GM12878 (cell line): ENCODE measurements around the gene ODAD4. TPM values are rescaled to one million over a fixed set of nuclear protein-coding genes. Genes with fewer than 3 reads are reported as not detected.

Experiments
- ATAC-seq: fragments of 200-7000 bp; cut with Tn5 transposase; 3 replicates; pipeline ENCODE4 v1.9.1; 2020; ENCODE audit warnings: mild to moderate bottlenecking, moderate library complexity
- BruUV-seq: library from RNA; stranded (reverse); fragments of 400-500 nt; replicated peaks from 2 replicates; lab custom pipeline; 2021; lab: Mats Ljungman, UMichigan
- CTCF ChIA-PET: fragments of 300-600 bp; sonication (Branson Sonifier 250); formaldehyde crosslinking; extraction: SDS; loops from one replicate; lab custom pipeline; 2021; ENCODE audit warnings: inconsistent platforms; lab: Yijun Ruan, JAX
- POLR2A ChIA-PET: fragments of 350-600 bp; formaldehyde crosslinking; extraction: SDS; loops from one replicate; lab custom pipeline; 2021; ENCODE audit warnings: inconsistent platforms; lab: Charles Lee
- RAD21 ChIA-PET: fragments of 300-600 bp; sonication (Branson Sonifier 250); formaldehyde crosslinking; loops from one replicate; lab custom pipeline; 2023; ENCODE audit warnings: antibody characterized with exemption; ENCODE audit not compliant: unreplicated experiment; lab: Charles Lee
- SMC1A ChIA-PET: fragments of 300-600 bp; sonication (Branson Sonifier 250); formaldehyde crosslinking; loops from one replicate; lab custom pipeline; 2023; ENCODE audit not compliant: unreplicated experiment, uncharacterized antibody; lab: Charles Lee
- DNase-seq: peaks from one replicate; pipeline ENCODE4 v3.0.0-alpha.2; 2011; ENCODE audit warnings: low read depth, low spot score
- FAIRE-seq: peaks from 3 replicates; lab custom pipeline; 2011; peaks lifted over from hg19 to GRCh38; lab: Jason Lieb, UNC
- H2AFZ ChIP-seq: 2 replicates; pipeline ENCODE4 v1.6.0; 2011; ENCODE audit warnings: low read depth, low read length, control low read depth; ENCODE audit not compliant: control insufficient read depth
- H3K27ac ChIP-seq: 2 replicates; pipeline ENCODE4 v1.5.1; 2011; ENCODE audit warnings: control low read depth; ENCODE audit not compliant: control insufficient read depth, insufficient read depth
- H3K27me3 ChIP-seq, 2 experiments: replicated peaks in 1 of 2; 2 replicates each; pipeline versions ENCODE4 v1.6.0 to v1.6.1; 2011; ENCODE audit warnings: low read length in 1 of 2; ENCODE audit not compliant: control insufficient read depth in 2 of 2, insufficient read depth in 2 of 2
- H3K36me3 ChIP-seq, 2 experiments: 2 replicates each; pipeline ENCODE4 v1.5.1; 2011; ENCODE audit warnings: low read length in 1 of 2; ENCODE audit not compliant: control insufficient read depth in 2 of 2, insufficient read depth in 2 of 2
- H3K4me1 ChIP-seq: 2 replicates; pipeline ENCODE4 v1.6.1; 2011; ENCODE audit warnings: mild to moderate bottlenecking, low read length, moderate library complexity, mixed read lengths; ENCODE audit not compliant: control insufficient read depth, insufficient read depth
- H3K4me2 ChIP-seq: 2 replicates; pipeline ENCODE4 v1.6.0; 2011; ENCODE audit warnings: control low read depth; ENCODE audit not compliant: control insufficient read depth, insufficient read depth
- H3K4me3 ChIP-seq: fragments of 200-600 bp; sonication (generic); 2 replicates; pipeline ENCODE4 v1.5.1; 2016
- H3K79me2 ChIP-seq: 2 replicates; pipeline ENCODE4 v1.6.0; 2011; ENCODE audit warnings: low read length; ENCODE audit not compliant: control insufficient read depth, insufficient read depth
- H3K9ac ChIP-seq: 2 replicates; pipeline ENCODE4 v1.8.0; 2011; ENCODE audit warnings: low read length, control low read depth, mixed read lengths; ENCODE audit not compliant: control insufficient read depth, insufficient read depth
- H3K9me3 ChIP-seq: replicated peaks from 3 replicates; pipeline ENCODE4 v1.5.1; 2011; ENCODE audit warnings: mild to moderate bottlenecking, low read length; ENCODE audit not compliant: control insufficient read depth, insufficient read depth
- H4K20me1 ChIP-seq: 2 replicates; pipeline ENCODE4 v1.6.0; 2011; ENCODE audit not compliant: control insufficient read depth, insufficient read depth
- CBFB ChIP-seq: IDR thresholded peaks from 2 replicates; pipeline ENCODE4 v1.6.1; 2016; ENCODE audit warnings: antibody characterized with exemption, low read depth
- CEBPB ChIP-seq, 2 experiments: fragments of 150-350 bp in 1 of 2; IDR thresholded peaks; 2 replicates each; pipeline ENCODE4 v1.6.1; 2012 to 2014; ENCODE audit warnings: low read depth in 2 of 2, low read length in 2 of 2, borderline replicate concordance in 1 of 2, inconsistent platforms in 1 of 2
- CUX1 ChIP-seq: IDR thresholded peaks from 2 replicates; pipeline ENCODE4 v1.6.1; 2012; ENCODE audit warnings: improper control_type of control experiment, low read depth, low read length; ENCODE audit not compliant: insufficient replicate concordance
- HDAC6 ChIP-seq: fragments of 200-600 bp; sonication (generic); IDR thresholded peaks from one replicate; pipeline ENCODE4 v1.8.0; 2017; ENCODE audit warnings: antibody characterized with exemption; ENCODE audit not compliant: unreplicated experiment
- IRF3 ChIP-seq: fragments of 450-650 bp; IDR thresholded peaks from 2 replicates; pipeline ENCODE4 v1.6.1; 2014; ENCODE audit warnings: mild to moderate bottlenecking
- NKRF ChIP-seq: fragments of 450-650 bp; conservative IDR thresholded peaks from 2 replicates; pipeline ENCODE4 v1.6.1; 2017; ENCODE audit warnings: mild to moderate bottlenecking, moderate library complexity
- PBX3 ChIP-seq: IDR thresholded peaks from 2 replicates; pipeline ENCODE4 v1.6.1; 2011; ENCODE audit warnings: mild to moderate bottlenecking, low read depth, low read length, moderate library complexity; ENCODE audit not compliant: insufficient replicate concordance
- SIX5 ChIP-seq: IDR thresholded peaks from 2 replicates; pipeline ENCODE4 v1.6.1; 2011; ENCODE audit warnings: mild to moderate bottlenecking, low read depth, low read length, moderate library complexity; ENCODE audit not compliant: severe bottlenecking
- SPI1 ChIP-seq: IDR thresholded peaks from 2 replicates; pipeline ENCODE4 v1.6.1; 2011; ENCODE audit warnings: low read depth, mild to moderate bottlenecking, low read length, moderate library complexity, borderline replicate concordance; ENCODE audit not compliant: insufficient read depth
- TAF1 ChIP-seq: IDR thresholded peaks from 2 replicates; pipeline ENCODE4 v1.6.1; 2011; ENCODE audit warnings: mild to moderate bottlenecking, low read depth, low read length, borderline replicate concordance
- YY1 ChIP-seq: IDR thresholded peaks from 2 replicates; pipeline ENCODE4 v1.6.1; 2011; ENCODE audit warnings: low read depth, mild to moderate bottlenecking, low read length
- ZBTB33 ChIP-seq: fragments of 450-650 bp; IDR thresholded peaks from 2 replicates; pipeline ENCODE4 v1.6.1; 2017; ENCODE audit warnings: mild to moderate bottlenecking
- ZNF274 ChIP-seq: IDR thresholded peaks from one replicate; pipeline ENCODE4 v1.8.0; 2011; ENCODE audit not compliant: insufficient read length, insufficient read depth
- WGBS: methylation state at CpG from one replicate; pipeline ENCODE4 v1.1.6; 2016; ENCODE audit warnings: low lambda C conversion rate; ENCODE audit not compliant: insufficient replicate concordance, insufficient coverage; ENCODE audit errors: missing lambda C conversion rate; 5-methylcytosine and 5-hydroxymethylcytosine counted together
- in situ Hi-C: fragments of 300-500 bp; cut with MboI; formaldehyde crosslinking; loops from 9 replicates; pipeline ENCODE4 v1.14.3; 2018; ENCODE audit warnings: mixed read lengths
- intact Hi-C: fragments of 100-400 bp; cut with micrococcal nuclease; formaldehyde crosslinking; loops from one replicate; pipeline ENCODE4 v1.14.2; 2022; ENCODE audit not compliant: unreplicated experiment
- polyA plus RNA-seq, 11 experiments: library from polyadenylated mRNA; depleted of rRNA in 4 of 11; unstranded in 6 of 11; stranded (reverse) in 5 of 11; fragments of >200 nt; fragmentation: Nextera tagmentation in 4 of 11; fragmentation: Illumina TruSeq in 1 of 11; extraction: Ambion mirVana in 4 of 11; extraction: Trizol in 1 of 11; gene quantifications; 1 replicate in 1 of 11; 2 replicates in 10 of 11; pipeline versions ENCODE4 v1.2.1 to v1.2.3, GENCODE V29; 2011 to 2016; ENCODE audit warnings: inconsistent platforms in 2 of 11, missing spikeins in 2 of 11, low read depth in 1 of 11
- total RNA-seq, 4 experiments: library from RNA; depleted of rRNA in 3 of 4; stranded (reverse); fragments of >200 nt in 3 of 4; fragmentation: Illumina TruSeq in 1 of 4; extraction: Trizol in 1 of 4; gene quantifications; 2 replicates each; pipeline versions ENCODE4 v1.2.1 to v1.2.3, GENCODE V29; 2013 to 2021

The ODAD4 gene
- total and polyA plus RNA-seq, 10 of the 15 experiments (the other 5 are each of a cell fraction or from before 2014, with no cell fraction given): 0.10 to 0.73 (median 0.35) TPM

GRCh38 chr17:41941168-41941567 lies 10.8 kb downstream of the ODAD4 start:
- no peaks in the 10 kb centered on the region for H3K27me3 ChIP-seq
- SMC1A ChIA-PET: no interaction called here
- peaks cover 9% of the 10 kb centered on the region for H3K4me1 ChIP-seq
- 66% methylated on average over 5 of the region's 5 CpGs for WGBS
- H4K20me1 ChIP-seq: no peaks in the 10 kb centered on the region
- FAIRE-seq: no peak
- intact Hi-C loops (no loop called here), in situ Hi-C loops (no loop called here)
- no peak overlapping the region for H3K4me3 ChIP-seq
- H3K4me2 ChIP-seq: no peak overlapping the region
- no peaks in the 10 kb centered on the region for H3K79me2 ChIP-seq
- H3K9me3 ChIP-seq: no peaks in the 10 kb centered on the region
- BruUV-seq: no TSS peak
- no peak overlapping the region for H3K27ac ChIP-seq
- no peaks in the 10 kb centered on the region for H3K36me3 ChIP-seq
- ATAC-seq: no peak
- no peak overlapping the region for H3K9ac ChIP-seq
- no peak overlapping the region for H2AFZ ChIP-seq
- POLR2A ChIA-PET: no interaction called here
- DNase-seq: no peak
- RAD21 ChIA-PET: no interaction called here
- CTCF ChIA-PET: no interaction called here
- no peak for TF ChIP-seq TAF1
- TF ChIP-seq CUX1: no peak
- no peak for TF ChIP-seq ZNF274
- TF ChIP-seq CBFB: no peak
- no peak for TF ChIP-seq SIX5
- TF ChIP-seq PBX3: no peak
- TF ChIP-seq YY1: no peak
- TF ChIP-seq IRF3: no peak
- TF ChIP-seq HDAC6: no peak
- no peak for TF ChIP-seq SPI1
- TF ChIP-seq CEBPB (IDR thresholded peaks at IDR 0.05; ENCODE audit: borderline replicate concordance in 1 of 2, low read depth in 2 of 2, low read length in 2 of 2): no peak
- no peak for TF ChIP-seq ZBTB33
- TF ChIP-seq NKRF: no peak
